Ovary (tissue), 3 donors: ENCODE measurements around the gene GLTPD2.

Experiments
- EP300 ChIP-seq: sonication (generic); formaldehyde crosslinking; IDR thresholded peaks from one replicate; pipeline ENCODE4 v1.6.1; 2017; ENCODE audit warnings: antibody characterized with exemption
- POLR2A ChIP-seq: fragments of 450-650 bp; IDR thresholded peaks from one replicate; pipeline ENCODE4 v1.6.1; 2017; ENCODE audit warnings: antibody characterized with exemption, mild to moderate bottlenecking, moderate library complexity
- TF ChIP-seq, protein P1 (sequence below), 3 donors: fragments of 450-650 bp in 2 of 3; fragments of 200-600 bp in 1 of 3; IDR thresholded peaks; one replicate each; pipeline versions ENCODE4 v1.5.1 to v1.8.0; 2016 to 2022; ENCODE audit warnings: antibody characterized with exemption in 3 of 3, mild to moderate bottlenecking in 1 of 3
- donor health status: DM: no; HTN: no; CAD: no.

DNA sequence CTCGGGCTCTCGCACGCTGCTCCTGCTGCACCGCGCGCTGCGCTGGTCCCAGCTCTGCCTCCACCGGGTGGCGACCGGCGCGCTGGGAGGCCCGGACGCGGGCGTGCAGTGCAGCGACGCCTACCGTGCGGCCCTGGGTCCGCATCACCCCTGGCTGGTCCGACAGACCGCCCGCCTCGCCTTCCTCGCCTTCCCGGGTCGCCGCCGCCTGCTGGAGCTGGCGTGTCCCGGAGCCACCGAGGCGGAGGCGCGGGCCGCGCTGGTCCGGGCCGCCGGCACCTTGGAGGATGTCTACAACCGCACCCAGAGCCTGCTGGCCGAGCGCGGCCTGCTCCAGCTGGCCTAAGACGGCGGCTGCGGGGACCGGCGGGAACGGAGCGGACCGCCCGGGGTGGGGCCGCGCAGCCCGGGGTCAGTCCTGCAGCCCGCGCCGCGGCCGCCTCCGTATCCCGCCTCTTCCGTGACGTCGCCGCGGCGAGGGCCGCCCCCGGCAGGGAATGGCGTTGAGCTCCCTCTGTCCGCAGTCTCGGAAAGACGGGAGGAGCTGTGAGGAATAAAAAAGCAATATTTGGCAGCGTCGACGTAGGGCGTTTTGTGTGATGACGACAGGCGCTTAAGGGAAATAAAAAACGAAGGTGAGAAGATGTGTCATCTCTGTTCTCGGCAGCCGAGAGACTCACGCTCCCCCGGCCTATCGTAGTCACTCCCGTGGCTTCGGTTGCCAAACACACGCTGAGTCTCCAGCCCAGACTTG is 1.4 kb downstream of the GLTPD2 start:
- TF ChIP-seq, protein P1, sequence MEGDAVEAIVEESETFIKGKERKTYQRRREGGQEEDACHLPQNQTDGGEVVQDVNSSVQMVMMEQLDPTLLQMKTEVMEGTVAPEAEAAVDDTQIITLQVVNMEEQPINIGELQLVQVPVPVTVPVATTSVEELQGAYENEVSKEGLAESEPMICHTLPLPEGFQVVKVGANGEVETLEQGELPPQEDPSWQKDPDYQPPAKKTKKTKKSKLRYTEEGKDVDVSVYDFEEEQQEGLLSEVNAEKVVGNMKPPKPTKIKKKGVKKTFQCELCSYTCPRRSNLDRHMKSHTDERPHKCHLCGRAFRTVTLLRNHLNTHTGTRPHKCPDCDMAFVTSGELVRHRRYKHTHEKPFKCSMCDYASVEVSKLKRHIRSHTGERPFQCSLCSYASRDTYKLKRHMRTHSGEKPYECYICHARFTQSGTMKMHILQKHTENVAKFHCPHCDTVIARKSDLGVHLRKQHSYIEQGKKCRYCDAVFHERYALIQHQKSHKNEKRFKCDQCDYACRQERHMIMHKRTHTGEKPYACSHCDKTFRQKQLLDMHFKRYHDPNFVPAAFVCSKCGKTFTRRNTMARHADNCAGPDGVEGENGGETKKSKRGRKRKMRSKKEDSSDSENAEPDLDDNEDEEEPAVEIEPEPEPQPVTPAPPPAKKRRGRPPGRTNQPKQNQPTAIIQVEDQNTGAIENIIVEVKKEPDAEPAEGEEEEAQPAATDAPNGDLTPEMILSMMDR (IDR thresholded peaks at IDR 0.05) = peak; percentile 58 to 98 (median 97)
- TF ChIP-seq POLR2A = peak; percentile 81
- TF ChIP-seq EP300 = peak; percentile 46
